HepG2 (cell line): ENCODE data around the gene MEPCE. TPM values are rescaled to one million over a fixed set of nuclear protein-coding genes. Genes with fewer than 3 reads are reported as not detected.

ENCODE experiments used
- CREM ChIP-seq, 2 experiments: sonication (generic) in 1 of 2; formaldehyde crosslinking in 1 of 2; IDR thresholded peaks; 2 replicates each; pipeline versions ENCODE4 v1.4.0 to v1.6.1; 2016 to 2020; ENCODE audit warnings: antibody characterized with exemption in 1 of 2, mild to moderate bottlenecking in 1 of 2, missing genetic modification reagents in 1 of 2
- MBD4 ChIP-seq: IDR thresholded peaks from 2 replicates; pipeline ENCODE4 v1.6.1; 2012; ENCODE audit warnings: low read length, inconsistent platforms, borderline replicate concordance
- PRMT3 ChIP-seq: sonication (generic); formaldehyde crosslinking; IDR thresholded peaks from 2 replicates; pipeline ENCODE4 v1.8.1; 2022; ENCODE audit warnings: low read depth, mild to moderate bottlenecking, moderate library complexity, missing genetic modification reagents, borderline replicate concordance
- SMARCC2 ChIP-seq: fragments of 450-650 bp; IDR thresholded peaks from 2 replicates; pipeline ENCODE4 v1.6.1; 2017; ENCODE audit warnings: antibody characterized with exemption, mild to moderate bottlenecking
- ZFP82 ChIP-seq: sonication (generic); formaldehyde crosslinking; IDR thresholded peaks from 2 replicates; pipeline ENCODE4 v1.5.1; 2020; ENCODE audit warnings: mild to moderate bottlenecking, missing genetic modification reagents, borderline replicate concordance
- polyA plus RNA-seq, 8 experiments: library from polyadenylated mRNA; depleted of rRNA in 3 of 8; stranded (reverse) in 7 of 8; unstranded in 1 of 8; fragments of >200 nt; fragmentation: Illumina TruSeq in 4 of 8; extraction: Trizol in 4 of 8; gene quantifications; 2 replicates each; pipeline versions ENCODE4 v1.2.1 to v1.2.3, GENCODE V29; 2011 to 2016; ENCODE audit warnings: low read depth in 4 of 8, missing spikeins in 1 of 8, mixed read lengths in 1 of 8; ENCODE audit not compliant: insufficient read depth in 1 of 8
- total RNA-seq, 5 experiments: library from RNA; depleted of rRNA; stranded (reverse); fragments of >200 nt; fragmentation: Illumina TruSeq; extraction: Trizol; gene quantifications; 2 replicates each; pipeline ENCODE4 v1.2.3, GENCODE V29; 2016; ENCODE audit warnings: low read depth in 1 of 5
- TF ChIP-seq, protein P1 (sequence below): IDR thresholded peaks from 2 replicates; pipeline ENCODE4 v1.6.1; 2016; ENCODE audit warnings: low read depth, control low read depth
- TF ChIP-seq, protein P2 (sequence below): sonication (generic); formaldehyde crosslinking; IDR thresholded peaks from 2 replicates; pipeline ENCODE4 v1.5.0; 2020; ENCODE audit warnings: mild to moderate bottlenecking, missing genetic modification reagents, borderline replicate concordance

MEPCE gene
- total and polyA plus RNA-seq, 2 of the 13 experiments (the other 11 are each of a cell fraction or from before 2014, with no cell fraction given) = 12.3 to 26.0 TPM

DNA sequence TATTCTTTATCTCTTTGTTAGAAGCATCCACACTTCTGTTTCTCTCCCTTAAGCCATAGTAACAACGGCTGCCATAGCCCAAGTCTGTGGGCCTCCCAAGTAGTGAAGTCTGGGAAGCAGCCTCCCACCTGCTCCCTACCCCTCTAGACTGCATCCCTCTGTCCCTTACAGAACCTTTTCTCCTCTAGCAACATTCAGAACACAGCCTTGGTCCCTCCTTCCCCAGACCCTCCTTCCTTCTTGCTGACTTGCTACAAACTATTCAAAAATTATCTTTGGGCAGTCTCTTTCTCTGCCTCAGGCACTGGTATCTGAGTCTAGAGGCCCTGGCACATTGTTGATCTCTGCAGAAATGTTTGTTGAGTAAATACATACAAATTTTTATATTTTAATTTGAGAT, 51.8 kb downstream of the MEPCE start (continued):
- TF ChIP-seq, protein P1, sequence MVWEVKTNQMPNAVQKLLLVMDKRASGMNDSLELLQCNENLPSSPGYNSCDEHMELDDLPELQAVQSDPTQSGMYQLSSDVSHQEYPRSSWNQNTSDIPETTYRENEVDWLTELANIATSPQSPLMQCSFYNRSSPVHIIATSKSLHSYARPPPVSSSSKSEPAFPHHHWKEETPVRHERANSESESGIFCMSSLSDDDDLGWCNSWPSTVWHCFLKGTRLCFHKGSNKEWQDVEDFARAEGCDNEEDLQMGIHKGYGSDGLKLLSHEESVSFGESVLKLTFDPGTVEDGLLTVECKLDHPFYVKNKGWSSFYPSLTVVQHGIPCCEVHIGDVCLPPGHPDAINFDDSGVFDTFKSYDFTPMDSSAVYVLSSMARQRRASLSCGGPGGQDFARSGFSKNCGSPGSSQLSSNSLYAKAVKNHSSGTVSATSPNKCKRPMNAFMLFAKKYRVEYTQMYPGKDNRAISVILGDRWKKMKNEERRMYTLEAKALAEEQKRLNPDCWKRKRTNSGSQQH (CRISPR knock-in tag) = no peak
- TF ChIP-seq SMARCC2 = no peak
- TF ChIP-seq MBD4 = no peak
- no peak for TF ChIP-seq PRMT3 (CRISPR knock-in tag)
- no peak for TF ChIP-seq ZFP82 (CRISPR knock-in tag)
- TF ChIP-seq, protein P2, sequence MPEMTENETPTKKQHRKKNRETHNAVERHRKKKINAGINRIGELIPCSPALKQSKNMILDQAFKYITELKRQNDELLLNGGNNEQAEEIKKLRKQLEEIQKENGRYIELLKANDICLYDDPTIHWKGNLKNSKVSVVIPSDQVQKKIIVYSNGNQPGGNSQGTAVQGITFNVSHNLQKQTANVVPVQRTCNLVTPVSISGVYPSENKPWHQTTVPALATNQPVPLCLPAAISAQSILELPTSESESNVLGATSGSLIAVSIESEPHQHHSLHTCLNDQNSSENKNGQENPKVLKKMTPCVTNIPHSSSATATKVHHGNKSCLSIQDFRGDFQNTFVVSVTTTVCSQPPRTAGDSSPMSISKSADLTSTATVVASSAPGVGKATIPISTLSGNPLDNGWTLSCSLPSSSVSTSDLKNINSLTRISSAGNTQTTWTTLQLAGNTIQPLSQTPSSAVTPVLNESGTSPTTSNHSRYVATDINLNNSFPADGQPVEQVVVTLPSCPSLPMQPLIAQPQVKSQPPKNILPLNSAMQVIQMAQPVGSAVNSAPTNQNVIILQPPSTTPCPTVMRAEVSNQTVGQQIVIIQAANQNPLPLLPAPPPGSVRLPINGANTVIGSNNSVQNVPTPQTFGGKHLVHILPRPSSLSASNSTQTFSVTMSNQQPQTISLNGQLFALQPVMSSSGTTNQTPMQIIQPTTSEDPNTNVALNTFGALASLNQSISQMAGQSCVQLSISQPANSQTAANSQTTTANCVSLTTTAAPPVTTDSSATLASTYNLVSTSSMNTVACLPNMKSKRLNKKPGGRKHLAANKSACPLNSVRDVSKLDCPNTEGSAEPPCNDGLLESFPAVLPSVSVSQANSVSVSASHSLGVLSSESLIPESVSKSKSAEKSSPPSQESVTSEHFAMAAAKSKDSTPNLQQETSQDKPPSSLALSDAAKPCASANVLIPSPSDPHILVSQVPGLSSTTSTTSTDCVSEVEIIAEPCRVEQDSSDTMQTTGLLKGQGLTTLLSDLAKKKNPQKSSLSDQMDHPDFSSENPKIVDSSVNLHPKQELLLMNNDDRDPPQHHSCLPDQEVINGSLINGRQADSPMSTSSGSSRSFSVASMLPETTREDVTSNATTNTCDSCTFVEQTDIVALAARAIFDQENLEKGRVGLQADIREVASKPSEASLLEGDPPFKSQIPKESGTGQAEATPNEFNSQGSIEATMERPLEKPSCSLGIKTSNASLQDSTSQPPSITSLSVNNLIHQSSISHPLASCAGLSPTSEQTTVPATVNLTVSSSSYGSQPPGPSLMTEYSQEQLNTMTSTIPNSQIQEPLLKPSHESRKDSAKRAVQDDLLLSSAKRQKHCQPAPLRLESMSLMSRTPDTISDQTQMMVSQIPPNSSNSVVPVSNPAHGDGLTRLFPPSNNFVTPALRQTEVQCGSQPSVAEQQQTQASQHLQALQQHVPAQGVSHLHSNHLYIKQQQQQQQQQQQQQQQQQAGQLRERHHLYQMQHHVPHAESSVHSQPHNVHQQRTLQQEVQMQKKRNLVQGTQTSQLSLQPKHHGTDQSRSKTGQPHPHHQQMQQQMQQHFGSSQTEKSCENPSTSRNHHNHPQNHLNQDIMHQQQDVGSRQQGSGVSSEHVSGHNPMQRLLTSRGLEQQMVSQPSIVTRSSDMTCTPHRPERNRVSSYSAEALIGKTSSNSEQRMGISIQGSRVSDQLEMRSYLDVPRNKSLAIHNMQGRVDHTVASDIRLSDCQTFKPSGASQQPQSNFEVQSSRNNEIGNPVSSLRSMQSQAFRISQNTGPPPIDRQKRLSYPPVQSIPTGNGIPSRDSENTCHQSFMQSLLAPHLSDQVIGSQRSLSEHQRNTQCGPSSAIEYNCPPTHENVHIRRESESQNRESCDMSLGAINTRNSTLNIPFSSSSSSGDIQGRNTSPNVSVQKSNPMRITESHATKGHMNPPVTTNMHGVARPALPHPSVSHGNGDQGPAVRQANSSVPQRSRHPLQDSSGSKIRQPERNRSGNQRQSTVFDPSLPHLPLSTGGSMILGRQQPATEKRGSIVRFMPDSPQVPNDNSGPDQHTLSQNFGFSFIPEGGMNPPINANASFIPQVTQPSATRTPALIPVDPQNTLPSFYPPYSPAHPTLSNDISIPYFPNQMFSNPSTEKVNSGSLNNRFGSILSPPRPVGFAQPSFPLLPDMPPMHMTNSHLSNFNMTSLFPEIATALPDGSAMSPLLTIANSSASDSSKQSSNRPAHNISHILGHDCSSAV = no peak
- no peak for TF ChIP-seq CREM (IDR thresholded peaks at IDR 0.05)
- no peak for TF ChIP-seq CREM (CRISPR knock-in tag; IDR thresholded peaks at IDR 0.05)
